Measurements from ENCODE around the gene PPP1R1B.

Gene PPP1R1B

GRCh38 chr17:39608142-39608981 is 18.4 kb upstream of the PPP1R1B start:
- H3K4me3 ChIP-seq (ENCODE audit: low read depth, low read length), result no peak overlapping the region
- no peak for TF ChIP-seq CTCF (IDR thresholded peaks at IDR 0.05; ENCODE audit: low read depth, low read length)
- DNase-seq (ENCODE audit: low read depth, low spot score), result no peak
- in situ Hi-C loops (cut with HindIII; ENCODE audit: low sequenced_read_pairs), result no loop called here

- H3K4me3 ChIP-seq (ENCODE audit: low read depth, low read length), result no peak overlapping the region
- no peak for DNase-seq (ENCODE audit: low read depth, low spot score)
- in situ Hi-C loops (cut with HindIII; ENCODE audit: low sequenced_read_pairs), result no loop called here
- no peak for TF ChIP-seq CTCF (IDR thresholded peaks at IDR 0.05; ENCODE audit: low read depth, low read length)
Observed at GRCh38 chr17:39609416-39610025, 17.2 kb upstream of the PPP1R1B start.

- in situ Hi-C loops (cut with HindIII; ENCODE audit: low sequenced_read_pairs), result no loop called here
- no peak for DNase-seq (ENCODE audit: low read depth, low spot score)
- no peak overlapping the region for H3K4me3 ChIP-seq (ENCODE audit: low read depth, low read length)
- no peak for TF ChIP-seq CTCF (IDR thresholded peaks at IDR 0.05; ENCODE audit: low read depth, low read length)
Observed at GRCh38 chr17:39611401-39612112, 15.2 kb upstream of the PPP1R1B start.

GRCh38 chr17:39612291-39612894 is 14.4 kb upstream of the PPP1R1B start:
- in situ Hi-C loops (cut with HindIII; ENCODE audit: low sequenced_read_pairs), result no loop called here
- no peak for DNase-seq (ENCODE audit: low read depth, low spot score)
- TF ChIP-seq CTCF (IDR thresholded peaks at IDR 0.05; ENCODE audit: low read depth, low read length), result no peak
- no peak overlapping the region for H3K4me3 ChIP-seq (ENCODE audit: low read depth, low read length)

GRCh38 chr17:39612935-39613464 is 13.8 kb upstream of the PPP1R1B start:
- no peak for DNase-seq (ENCODE audit: low read depth, low spot score)
- in situ Hi-C loops (cut with HindIII; ENCODE audit: low sequenced_read_pairs), result no loop called here
- no peak for TF ChIP-seq CTCF (IDR thresholded peaks at IDR 0.05; ENCODE audit: low read depth, low read length)

GRCh38 chr17:39614545-39615157 is 12.1 kb upstream of the PPP1R1B start:
- in situ Hi-C loops (cut with HindIII; ENCODE audit: low sequenced_read_pairs), result no loop called here
- DNase-seq (ENCODE audit: low read depth, low spot score), result no peak
- H3K4me3 ChIP-seq (ENCODE audit: low read depth, low read length), result no peak overlapping the region
- TF ChIP-seq CTCF (IDR thresholded peaks at IDR 0.05; ENCODE audit: low read depth, low read length), result no peak

More at GRCh38 chr17:39612935-39613464, 13.8 kb upstream of the PPP1R1B start:
- H3K4me3 ChIP-seq (ENCODE audit: low read depth, low read length), result no peak overlapping the region
